IMR-90 (cell line): Measurements from ENCODE around the gene LHX1. TPM values are rescaled to one million over a fixed set of nuclear protein-coding genes. Genes with fewer than 3 reads are reported as not detected.

Experiments
- ATAC-seq: fragments of 200-7000 bp; cut with Tn5 transposase; 2 replicates; pipeline ENCODE4 v1.9.1; 2020; ENCODE audit warnings: low read depth, mild to moderate bottlenecking, moderate library complexity
- BruUV-seq: library from RNA; stranded (reverse); fragments of 400-500 nt; replicated peaks from 2 replicates; lab custom pipeline; 2021; lab: Mats Ljungman, UMichigan
- CTCF ChIA-PET: fragments of 300-600 bp; formaldehyde crosslinking; extraction: SDS; loops from one replicate; lab custom pipeline; 2021; ENCODE audit warnings: antibody characterized with exemption; lab: Yijun Ruan, JAX
- POLR2A ChIA-PET: fragments of 300-600 bp; sonication (Branson Sonifier 250); formaldehyde crosslinking; loops from one replicate; lab custom pipeline; 2022; ENCODE audit warnings: antibody characterized with exemption; ENCODE audit not compliant: unreplicated experiment; lab: Charles Lee
- DNase-seq: peaks from one replicate; pipeline ENCODE4 v3.0.0; 2013
- H2AFZ ChIP-seq: replicated peaks from 2 replicates; pipeline ENCODE3; 2013; ENCODE audit warnings: low read length, mild to moderate bottlenecking; ENCODE audit not compliant: poor library complexity
- H2AK5ac ChIP-seq: 2 replicates; pipeline ENCODE4 v1.6.1; 2013; ENCODE audit warnings: low read depth, low read length, inconsistent platforms
- H2AK9ac ChIP-seq: replicated peaks from 2 replicates; pipeline ENCODE3; 2013; ENCODE audit warnings: mild to moderate bottlenecking, low read depth, low read length, moderate library complexity; ENCODE audit not compliant: poor library complexity
- H2BK120ac ChIP-seq: 2 replicates; pipeline ENCODE4 v1.6.1; 2013; ENCODE audit warnings: low read depth, low read length, inconsistent platforms
- H2BK15ac ChIP-seq: 3 replicates; pipeline ENCODE4 v1.6.1; 2013; ENCODE audit warnings: low read depth, low read length, inconsistent platforms
- H2BK20ac ChIP-seq: 2 replicates; pipeline ENCODE4 v1.6.1; 2013; ENCODE audit warnings: low read depth, mild to moderate bottlenecking, inconsistent platforms, low read length, moderate library complexity
- H2BK5ac ChIP-seq: 2 replicates; pipeline ENCODE4 v1.6.1; 2013; ENCODE audit warnings: mild to moderate bottlenecking, low read depth, low read length, inconsistent platforms; ENCODE audit not compliant: poor library complexity, severe bottlenecking
- H3K14ac ChIP-seq: replicated peaks from 2 replicates; pipeline ENCODE4 v1.6.1; 2013; ENCODE audit warnings: low read depth, low read length, inconsistent platforms
- H3K18ac ChIP-seq: 2 replicates; pipeline ENCODE4 v1.6.1; 2013; ENCODE audit warnings: low read depth, low read length, control low read depth
- H3K23ac ChIP-seq: 2 replicates; pipeline ENCODE4 v1.6.1; 2013; ENCODE audit warnings: low read depth, low read length, inconsistent platforms
- H3K27ac ChIP-seq: 2 replicates; pipeline ENCODE4 v1.5.1; 2013; ENCODE audit warnings: mild to moderate bottlenecking, control low read depth, low read length; ENCODE audit not compliant: insufficient read depth
- H3K27me3 ChIP-seq: 2 replicates; pipeline ENCODE4 v1.6.1; 2013; ENCODE audit warnings: low read length; ENCODE audit not compliant: control insufficient read depth, insufficient read depth
- H3K36me3 ChIP-seq: 2 replicates; pipeline ENCODE4 v1.6.1; 2013; ENCODE audit warnings: low read length, mixed read lengths; ENCODE audit not compliant: control insufficient read depth, insufficient read depth
- H3K4ac ChIP-seq: 2 replicates; pipeline ENCODE4 v1.6.1; 2013; ENCODE audit warnings: low read depth, low read length, inconsistent platforms
- H3K4me1 ChIP-seq: 2 replicates; pipeline ENCODE4 v1.6.1; 2013; ENCODE audit warnings: low read length, mixed read lengths; ENCODE audit not compliant: control insufficient read depth, insufficient read depth
- H3K4me2 ChIP-seq: 2 replicates; pipeline ENCODE4 v1.6.1; 2013; ENCODE audit warnings: low read depth, mild to moderate bottlenecking, control low read depth, low read length, moderate library complexity
- H3K4me3 ChIP-seq: 2 replicates; pipeline ENCODE4 v1.5.1; 2013; ENCODE audit warnings: low read depth, mild to moderate bottlenecking, control low read depth, low read length, moderate library complexity; ENCODE audit not compliant: insufficient read depth
- H3K56ac ChIP-seq: 2 replicates; pipeline ENCODE4 v1.6.1; 2013; ENCODE audit warnings: low read length, inconsistent platforms; ENCODE audit not compliant: insufficient read depth; ENCODE audit errors: extremely low read depth
- H3K79me1 ChIP-seq, 2 experiments: 2 replicates each; pipeline ENCODE4 v1.6.1; 2013; ENCODE audit warnings: low read length in 2 of 2, inconsistent platforms in 1 of 2, low read depth in 1 of 2
- H3K9ac ChIP-seq: 2 replicates; pipeline ENCODE4 v1.6.1; 2013; ENCODE audit warnings: low read depth, low read length, control low read depth
- H3K9me1 ChIP-seq: 2 replicates; pipeline ENCODE4 v1.6.1; 2013; ENCODE audit warnings: low read length, inconsistent platforms; ENCODE audit not compliant: insufficient read depth
- H3K9me3 ChIP-seq: 2 replicates; pipeline ENCODE4 v1.6.1; 2013; ENCODE audit warnings: low read length; ENCODE audit not compliant: control insufficient read depth, insufficient read depth
- H4K20me1 ChIP-seq: 2 replicates; pipeline ENCODE4 v1.6.1; 2013; ENCODE audit warnings: low read length, inconsistent platforms; ENCODE audit not compliant: insufficient read depth
- H4K5ac ChIP-seq: 2 replicates; pipeline ENCODE4 v1.6.1; 2013; ENCODE audit warnings: mild to moderate bottlenecking, low read depth, low read length, control low read depth
- H4K8ac ChIP-seq, 2 experiments: 2 replicates each; pipeline ENCODE4 v1.6.1; 2013; ENCODE audit warnings: low read depth in 2 of 2, low read length in 2 of 2, control low read depth in 1 of 2, inconsistent platforms in 1 of 2
- H4K91ac ChIP-seq: 2 replicates; pipeline ENCODE4 v1.6.1; 2013; ENCODE audit warnings: low read depth, low read length, inconsistent platforms; ENCODE audit not compliant: insufficient read depth
- BHLHE40 ChIP-seq: fragments of 150-350 bp; IDR thresholded peaks from 2 replicates; pipeline ENCODE4 v1.6.1; 2016; ENCODE audit warnings: mild to moderate bottlenecking, low read depth, low read length
- ELK1 ChIP-seq: fragments of 150-350 bp; IDR thresholded peaks from 2 replicates; pipeline ENCODE4 v1.6.1; 2016; ENCODE audit warnings: low read depth, mild to moderate bottlenecking, low read length, moderate library complexity, borderline replicate concordance
- FOS ChIP-seq: fragments of 150-350 bp; IDR thresholded peaks from 2 replicates; pipeline ENCODE4 v1.6.1; 2016; ENCODE audit warnings: low read depth, low read length
- MAFK ChIP-seq: IDR thresholded peaks from 2 replicates; pipeline ENCODE4 v1.6.1; 2012; ENCODE audit warnings: low read depth, low read length, improper control_type of control experiment
- MAZ ChIP-seq: IDR thresholded peaks from 2 replicates; pipeline ENCODE4 v1.6.1; 2012; ENCODE audit warnings: low read depth, mild to moderate bottlenecking, low read length, improper control_type of control experiment, moderate library complexity, borderline replicate concordance
- MXI1 ChIP-seq: IDR thresholded peaks from 2 replicates; pipeline ENCODE4 v1.6.1; 2012; ENCODE audit warnings: low read depth, mild to moderate bottlenecking, low read length, moderate library complexity, borderline replicate concordance
- POLR2A ChIP-seq: IDR thresholded peaks from 2 replicates; pipeline ENCODE4 v1.6.1; 2012; ENCODE audit warnings: mild to moderate bottlenecking, low read depth, low read length
- RAD21 ChIP-seq: IDR thresholded peaks from 2 replicates; pipeline ENCODE4 v1.6.1; 2012; ENCODE audit warnings: low read length, improper control_type of control experiment
- RFX5 ChIP-seq: IDR thresholded peaks from 2 replicates; pipeline ENCODE4 v1.8.0; 2012; ENCODE audit warnings: low read depth, mild to moderate bottlenecking, low read length, moderate library complexity
- SMC3 ChIP-seq: fragments of 150-350 bp; IDR thresholded peaks from 2 replicates; pipeline ENCODE4 v1.6.1; 2016; ENCODE audit warnings: low read depth, mild to moderate bottlenecking, antibody characterized with exemption, low read length, moderate library complexity
- dilution Hi-C: fragments of 300-500 bp; cut with HindIII; formaldehyde crosslinking; loops from one replicate; pipeline ENCODE4 v1.14.3; 2018; ENCODE audit warnings: low sequenced_read_pairs; ENCODE audit not compliant: unreplicated experiment
- in situ Hi-C: fragments of 300-500 bp; cut with MboI; formaldehyde crosslinking; loops from 3 replicates; pipeline ENCODE4 v1.14.3; 2019; ENCODE audit warnings: low sequenced_read_pairs, inconsistent platforms, mixed read lengths
- intact Hi-C: fragments of 100-400 bp; cut with micrococcal nuclease; formaldehyde crosslinking; loops from 2 replicates; pipeline ENCODE4 v1.10.0; 2022
- microRNA-seq, 2 experiments: library from miRNA; stranded (forward) in 1 of 2; unstranded in 1 of 2; fragments of 10-50 nt in 1 of 2; fragments of <30 nt in 1 of 2; gene quantifications in 1 of 2; microRNA quantifications in 1 of 2; one replicate each; pipeline versions ENCODE3 to v1.1.0; 2013 to 2020; ENCODE audit not compliant: insufficient read depth in 1 of 2, insufficient read length in 1 of 2, unreplicated experiment in 1 of 2
- polyA plus RNA-seq, 3 experiments: library from polyadenylated mRNA; depleted of rRNA; stranded (reverse); fragments of >200 nt; gene quantifications; 2 replicates each; pipeline ENCODE4 v1.2.3, GENCODE V29; 2012; ENCODE audit warnings: low replicate concordance in 1 of 3
- small RNA-seq, 5 experiments: library from RNA; depleted of rRNA; stranded (forward); fragments of <200 nt; gene quantifications; one replicate each; pipeline ENCODE3, GENCODE V24; 2012
- total RNA-seq: library from RNA; depleted of rRNA; stranded (reverse); fragments of >200 nt; gene quantifications from 2 replicates; pipeline ENCODE4 v1.2.3, GENCODE V29; 2012; rRNA removed

The LHX1 gene
- total and polyA plus RNA-seq, 2 of the 4 experiments (the other 2 are of a cell fraction), result not detected

GRCh38 chr17:36993227-36993626 is 56.0 kb downstream of the LHX1 start:
- POLR2A ChIA-PET, result no interaction called here

More at GRCh38 chr17:36993227-36993626, 56.0 kb downstream of the LHX1 start:
- Histone ChIP-seq H3K18ac (no peak overlapping the region), H3K4me1 (peaks cover 2% of the 10 kb centered on the region), H4K20me1 (peaks cover 4% of the 10 kb centered on the region; the same call in 1 of the 2 replicates), H2BK15ac (no peak overlapping the region), H2BK5ac (no peak overlapping the region), H3K79me1 (peaks cover 4 to 15% of the 10 kb centered on the region in 2 experiments; a peak in 2 of 4 replicates), H3K27me3 (no peaks in the 10 kb centered on the region), H2AFZ (no peak overlapping the region), H3K9me3 (no peaks in the 10 kb centered on the region), H2AK9ac (no peak overlapping the region), H3K56ac (no peak overlapping the region), H3K4me3 (no peak overlapping the region), H3K27ac (no peak overlapping the region), H3K23ac (no peak overlapping the region), H3K9me1 (0 out of 2 replicates have a peak, but pooled peaks cover 3% of the 10 kb centered on the region), H2BK120ac (no peak overlapping the region), H2AK5ac (no peak overlapping the region), H3K4me2 (no peak overlapping the region), H3K4ac (no peak overlapping the region), H3K9ac (no peak overlapping the region), H4K8ac (no peak overlapping the region), H4K91ac (no peak overlapping the region), H4K5ac (no peak overlapping the region), H3K14ac (no peak overlapping the region), H2BK20ac (no peak overlapping the region), H3K36me3 (peaks cover 32% of the 10 kb centered on the region)
- DNase-seq (no peak), ATAC-seq (no peak)
- no peak for TF ChIP-seq MXI1
- TF ChIP-seq RFX5, result no peak
- TF ChIP-seq POLR2A, result no peak
- no peak for TF ChIP-seq MAFK
- TF ChIP-seq SMC3, result no peak
- no peak for TF ChIP-seq FOS
- TF ChIP-seq BHLHE40, result no peak
- TF ChIP-seq ELK1, result no peak
- TF ChIP-seq RAD21, result no peak
- no peak for TF ChIP-seq MAZ
- in situ Hi-C loops, result no loop called here
- dilution Hi-C loops, result no loop called here
- CTCF ChIA-PET, result interaction anchor here (0.9 kb wide), 1 partner anchor 14 kb away, joined by 3 read pairs; no protein-coding TSS in a partner anchor
- intact Hi-C loops, result no loop called here
- no TSS peak for BruUV-seq

Small RNA genes within 50 kb of the gene (microRNA-seq; reads per million reads assigned to microRNA genes)
- not detected for gene AC243773.2 (ENCODE audit: insufficient read depth, insufficient read length)

Small RNA genes within 50 kb of the gene (small RNA-seq; reads per million reads assigned to genes)
- gene AC243773.2, result 0 reads per million in 5 experiments

Other genes with a start within 250 kb of the LHX1 start
- 34.8 and 37.2 TPM in 2 replicates for gene AATF, start 11.5 kb downstream of the LHX1 start, total RNA-seq
- gene AATF, start 11.5 kb downstream of the LHX1 start, polyA plus RNA-seq (2012; rRNA removed), result 18.1 and 21.0 TPM in 2 replicates